DMS53 (cell line): ENCODE data around the gene SH3GLB2.
"Not testable (repeated sequence)": the region's sequence is repeated elsewhere in the genome, so short reads cannot be mapped to it uniquely, and the experiment has no call there.

Experiments
- DNase-seq: peaks from one replicate; lab custom pipeline; 2025; lab: John Stamatoyannopoulos, UW

Gene SH3GLB2

DNA sequence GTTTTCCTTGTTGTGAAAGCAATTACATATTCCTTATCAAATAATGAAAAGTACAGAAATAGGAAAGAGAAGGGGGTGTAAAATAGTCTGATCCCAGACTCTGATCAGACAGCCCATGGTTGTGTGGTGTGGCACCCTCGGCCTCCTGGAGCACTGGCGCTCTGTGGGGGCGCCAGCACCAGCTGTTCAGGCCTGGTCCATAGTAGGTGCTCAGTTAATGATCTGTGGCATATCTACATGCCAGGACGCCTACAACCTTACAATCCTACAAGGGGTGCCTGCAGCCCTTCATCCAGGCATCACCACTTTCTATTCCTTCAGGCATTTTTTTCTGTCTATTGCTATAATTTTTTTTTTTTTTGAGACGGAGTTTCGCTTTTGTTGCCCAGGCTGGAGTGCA, 24.9 kb upstream of the SH3GLB2 start:
- no peak for DNase-seq

DNA sequence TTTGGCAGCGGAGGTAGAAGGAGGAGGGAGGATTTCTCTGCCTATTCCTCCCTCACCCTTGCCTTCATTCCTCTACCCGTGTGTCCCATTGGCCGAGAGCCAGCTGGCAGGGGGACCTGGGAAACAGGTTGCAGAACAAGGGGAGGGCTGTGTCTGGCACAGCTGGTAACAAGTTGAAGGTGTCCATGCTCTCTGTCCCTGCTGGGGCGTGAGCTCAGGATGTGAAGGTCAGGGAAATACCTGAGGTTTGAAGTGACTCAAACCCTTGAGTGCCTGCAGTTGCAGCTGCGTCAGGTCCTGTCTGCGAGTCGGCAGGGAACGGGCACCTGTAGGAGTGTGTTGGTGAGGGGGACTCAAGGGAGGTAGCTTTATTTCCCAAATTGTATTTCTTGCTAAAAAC, 24.5 kb upstream of the SH3GLB2 start:
- peak; percentile 82 for DNase-seq

DNA sequence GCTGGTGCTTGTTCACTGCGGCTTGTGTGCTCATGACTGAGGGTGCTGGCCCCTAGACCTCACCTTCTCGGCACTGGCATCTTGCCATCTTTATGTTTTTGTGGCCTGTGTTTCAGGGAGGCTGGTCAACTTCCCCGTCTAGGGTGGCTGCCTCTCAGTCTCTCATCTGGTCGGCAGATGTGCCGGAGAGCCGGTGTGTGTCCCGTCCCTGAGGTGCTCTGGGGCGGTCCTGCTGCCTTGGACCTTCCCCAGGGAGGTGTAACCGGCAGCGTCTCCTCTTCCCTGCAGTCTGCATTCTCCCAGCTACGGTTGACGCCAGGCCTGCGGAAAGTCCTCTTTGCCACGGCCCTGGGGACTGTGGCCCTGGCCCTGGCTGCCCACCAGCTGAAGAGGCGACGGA, 13.9 kb upstream of the SH3GLB2 start:
- no peak for DNase-seq

DNA sequence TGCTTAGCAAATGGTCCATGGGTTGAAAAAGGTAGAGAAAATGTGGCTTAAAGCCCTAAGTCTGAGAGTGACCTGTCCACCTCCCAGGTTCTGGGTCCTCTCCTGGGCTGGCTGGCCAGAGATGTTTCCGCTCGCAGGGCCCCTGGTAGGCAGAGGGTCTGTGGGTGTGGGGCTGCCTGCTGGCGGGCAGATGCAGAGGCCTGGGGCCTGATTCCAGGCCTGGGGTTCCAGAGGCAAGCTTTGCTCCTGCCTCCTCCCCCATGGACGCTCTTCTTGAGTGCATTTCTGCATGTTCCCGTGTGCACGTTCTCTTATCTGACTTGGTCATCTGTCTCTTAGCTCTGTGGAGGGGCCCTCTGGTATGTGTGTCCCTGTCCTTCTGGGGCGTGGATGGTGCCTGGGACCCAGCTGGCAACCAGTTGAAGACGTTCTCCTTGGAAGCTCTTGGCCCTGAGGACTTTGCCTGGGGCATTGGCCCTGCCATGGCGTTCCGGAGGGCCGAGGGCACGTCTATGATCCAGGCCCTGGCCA, 12.0 kb upstream of the SH3GLB2 start:
- DNase-seq: no peak

DNA sequence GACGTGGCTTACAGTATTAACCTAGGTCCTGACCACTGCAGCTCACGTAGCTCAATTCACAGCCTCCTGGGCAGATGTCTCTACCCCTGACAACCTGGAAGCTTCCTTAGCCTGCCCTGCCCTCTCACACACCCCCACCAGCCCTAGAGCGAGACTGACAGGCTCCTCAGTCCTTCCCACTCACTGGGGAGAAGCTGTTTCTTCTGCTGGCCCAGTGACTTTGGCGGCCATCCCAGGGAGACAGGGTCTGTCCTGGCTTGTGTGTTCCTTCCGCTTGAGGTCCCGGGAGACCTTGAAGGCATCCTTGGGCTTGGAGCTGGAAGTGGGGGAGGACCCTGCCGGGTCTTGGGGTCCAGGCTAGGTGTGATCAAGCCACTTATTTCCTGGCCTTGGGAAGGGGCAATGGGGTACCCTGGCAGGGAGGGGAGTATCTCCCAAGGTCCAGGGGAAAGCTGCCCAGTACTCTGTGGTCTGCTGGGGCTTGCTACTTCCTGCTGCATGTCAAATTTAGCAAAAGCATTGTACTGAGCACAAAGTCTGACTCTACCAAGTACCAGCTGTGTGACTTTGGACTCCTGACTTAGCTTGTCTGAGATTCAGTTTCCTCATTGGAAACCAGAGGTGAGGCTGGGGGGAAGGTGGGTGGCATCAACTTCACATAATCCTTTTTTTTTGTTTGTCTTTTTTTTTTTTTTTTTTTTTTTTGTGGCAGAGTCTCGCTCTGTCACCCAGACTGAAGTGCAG, 10.2 kb upstream of the SH3GLB2 start:
- DNase-seq: no peak

DNA sequence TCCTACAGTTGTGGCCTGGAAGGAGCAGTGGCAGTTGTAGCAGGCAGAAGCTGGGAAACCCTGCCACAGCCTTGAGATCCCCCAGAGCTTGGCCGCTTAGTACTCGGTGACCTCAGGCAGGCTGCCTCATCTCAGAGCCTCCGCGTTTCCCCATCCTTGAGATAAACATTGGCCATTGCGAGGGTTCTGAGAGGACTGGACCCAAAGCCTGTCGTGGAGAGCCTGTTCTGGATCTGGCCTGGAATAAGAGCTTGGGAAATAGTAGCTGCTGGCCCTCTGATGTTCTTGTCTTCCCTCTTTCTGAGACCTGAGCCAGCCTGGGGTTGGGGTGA, 9.6 kb upstream of the SH3GLB2 start:
- DNase-seq: no peak

DNA sequence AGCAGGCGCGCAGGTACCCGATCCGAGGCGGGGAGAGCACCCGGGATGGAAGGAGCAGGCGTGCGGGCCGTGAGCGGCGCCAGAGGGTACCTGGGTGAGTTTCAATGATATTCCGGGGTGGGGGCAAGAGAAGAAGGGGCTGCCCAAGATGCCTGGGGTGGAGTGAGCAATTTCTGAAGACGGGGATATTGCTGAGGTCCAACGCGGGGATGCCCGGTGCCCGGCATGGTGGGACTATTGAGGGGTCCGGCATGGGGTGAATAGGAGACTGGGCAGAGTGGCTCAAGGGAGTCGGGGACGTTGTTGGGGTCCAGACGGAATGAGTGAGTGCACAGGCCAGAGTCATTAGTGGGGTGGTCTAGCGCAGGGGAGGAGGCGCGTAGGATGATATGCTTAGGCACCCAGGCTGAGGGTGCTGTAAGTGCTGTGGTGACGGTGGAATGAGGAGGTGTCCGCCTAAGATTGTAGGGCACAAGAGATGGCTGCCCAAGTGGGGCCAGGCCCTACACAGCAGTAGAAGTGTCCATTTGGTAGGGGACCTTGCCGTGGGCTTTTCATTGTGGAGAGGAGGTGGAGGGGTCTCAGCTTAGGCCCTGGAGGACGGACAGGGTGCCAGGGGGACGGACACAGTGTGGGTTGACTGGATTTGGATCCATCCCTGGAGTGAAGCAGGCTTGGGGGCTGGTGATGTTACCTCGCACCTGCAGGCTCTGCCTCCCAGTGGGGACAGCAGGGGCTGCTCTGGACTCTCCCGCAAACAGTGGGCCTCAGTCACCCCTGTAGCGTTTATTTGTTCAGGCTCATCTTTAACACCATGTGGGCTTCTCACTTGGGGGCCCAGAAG, 9.0 kb upstream of the SH3GLB2 start:
- no peak for DNase-seq

DNA sequence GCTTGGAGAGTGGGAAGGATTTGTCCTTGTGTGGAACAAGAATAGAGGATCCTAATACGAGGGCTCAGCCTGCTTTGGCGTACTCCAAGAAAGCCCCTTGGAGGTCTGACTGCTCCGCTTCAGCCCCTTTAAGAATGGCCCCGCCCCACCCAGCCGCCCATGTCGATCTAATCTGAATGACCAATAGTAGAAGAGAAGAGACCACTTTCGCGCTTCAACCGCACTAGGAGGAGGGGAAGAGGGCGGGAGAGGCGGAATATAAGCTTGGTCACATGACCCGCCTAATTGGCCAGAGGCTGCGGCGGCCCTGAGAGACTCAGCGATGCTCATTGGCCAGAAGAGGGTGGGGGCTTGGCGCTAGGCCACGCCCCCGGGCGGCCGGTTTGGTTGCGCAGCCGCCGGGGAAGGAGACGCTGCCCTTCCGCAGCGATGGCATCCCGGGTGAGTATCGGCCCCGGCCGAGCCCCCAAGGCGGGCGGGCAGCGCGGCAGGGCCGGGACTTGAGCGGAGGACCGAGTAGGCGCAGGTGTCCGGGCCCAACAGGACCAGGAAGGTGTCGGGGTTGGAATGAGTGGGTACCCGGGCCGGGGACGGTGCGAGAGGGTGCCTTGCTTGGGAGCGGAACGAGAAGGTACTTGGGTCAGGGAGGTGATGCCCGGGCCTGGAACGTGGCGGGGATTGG, 8.3 kb upstream of the SH3GLB2 start, which contains the start of gene MIGA2:
MIGA2 (plus strand) TSS at position 386 of the 682 bp plus-strand sequence. CDS start 3,969 bp downstream, outside the sequence.
- peak; percentile 99 for DNase-seq

DNA sequence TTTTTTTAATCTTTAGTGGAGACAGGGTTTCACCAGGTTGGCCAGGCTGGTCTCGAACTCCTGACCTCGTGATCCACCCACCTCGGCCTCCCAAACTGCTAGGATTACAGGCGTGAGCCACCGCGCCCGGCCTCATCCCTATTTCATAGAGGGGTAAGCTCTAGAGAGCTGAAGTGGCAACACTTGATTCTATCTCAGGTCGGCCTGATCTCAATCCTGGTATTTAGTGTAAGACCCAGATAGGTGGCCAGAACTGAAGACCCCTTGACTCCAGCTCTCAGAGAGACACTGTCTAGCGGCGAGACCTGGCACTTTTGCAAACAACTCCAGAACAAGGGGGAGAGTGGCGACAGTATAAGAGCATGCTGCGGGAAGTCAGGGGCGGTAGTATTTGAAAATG, 7.7 kb upstream of the SH3GLB2 start:
- DNase-seq: not testable (repeated sequence)

DNA sequence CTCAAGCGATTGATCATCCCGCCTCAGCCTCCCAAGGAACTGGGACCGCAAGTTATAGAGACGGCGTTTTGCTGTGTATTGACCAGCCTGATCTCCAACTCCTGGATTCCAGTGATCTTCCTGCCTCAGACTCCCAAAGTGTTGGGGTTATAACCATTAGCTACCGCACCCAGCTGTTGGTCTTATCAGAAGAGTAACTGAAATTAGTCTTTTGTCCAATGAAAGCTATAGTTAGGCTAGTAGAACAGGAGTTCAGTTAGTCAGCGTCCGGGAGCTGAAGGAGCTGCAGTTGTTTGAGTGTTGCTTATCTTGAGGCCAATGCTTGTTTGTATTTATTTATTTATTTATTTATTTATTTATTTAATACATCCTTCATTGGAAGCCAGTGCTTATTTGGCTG, 5.1 kb upstream of the SH3GLB2 start:
- DNase-seq: no peak

DNA sequence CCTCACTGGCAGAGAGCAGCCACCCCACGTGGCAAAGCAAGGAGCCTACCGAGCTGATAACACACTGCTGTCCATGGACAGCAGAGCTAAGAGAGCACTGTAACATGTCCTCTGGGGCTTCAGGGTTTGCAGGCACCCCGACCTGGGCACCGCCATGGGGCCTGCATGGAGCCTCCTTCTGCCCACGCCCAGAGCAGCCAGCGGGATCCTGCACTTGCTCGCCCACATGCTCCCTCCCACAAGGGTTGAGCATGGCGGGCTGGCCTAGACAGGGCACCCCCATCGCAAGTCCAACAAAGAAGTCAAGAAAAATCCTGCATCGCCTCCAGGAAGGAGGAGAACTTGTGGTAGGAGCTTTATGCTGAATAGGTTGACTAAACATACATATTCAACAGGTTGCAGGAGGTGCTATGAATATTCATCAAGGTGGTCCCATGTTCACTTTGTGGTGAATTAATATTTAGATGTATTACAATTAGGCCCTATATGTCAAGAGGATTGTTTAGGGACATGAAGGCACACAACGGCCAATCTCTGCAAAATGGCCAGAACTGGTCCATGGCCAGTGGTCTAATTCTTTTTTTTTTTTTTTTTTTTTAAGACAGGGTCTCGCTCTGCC, 4.5 kb upstream of the SH3GLB2 start:
- DNase-seq: no peak

DNA sequence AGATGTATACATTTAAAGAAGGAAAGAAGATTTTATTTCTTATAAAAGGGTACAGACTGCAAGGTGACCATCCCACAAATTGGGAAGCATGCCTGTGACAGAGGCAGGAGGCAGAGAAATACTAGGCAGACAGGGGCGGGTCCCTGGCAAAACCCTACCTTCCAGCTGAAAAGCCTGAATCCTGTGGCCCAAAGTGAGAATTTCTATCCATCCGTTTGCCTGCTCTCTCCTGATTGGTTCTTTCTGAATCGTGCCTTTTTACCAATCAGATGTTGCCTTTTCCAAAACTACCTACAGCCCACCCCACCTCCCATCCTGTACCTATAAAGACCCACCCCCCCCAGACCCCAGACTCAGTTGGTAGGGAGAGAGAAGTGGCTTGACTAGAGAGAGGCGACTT, 3.4 kb upstream of the SH3GLB2 start:
- no peak for DNase-seq

DNA sequence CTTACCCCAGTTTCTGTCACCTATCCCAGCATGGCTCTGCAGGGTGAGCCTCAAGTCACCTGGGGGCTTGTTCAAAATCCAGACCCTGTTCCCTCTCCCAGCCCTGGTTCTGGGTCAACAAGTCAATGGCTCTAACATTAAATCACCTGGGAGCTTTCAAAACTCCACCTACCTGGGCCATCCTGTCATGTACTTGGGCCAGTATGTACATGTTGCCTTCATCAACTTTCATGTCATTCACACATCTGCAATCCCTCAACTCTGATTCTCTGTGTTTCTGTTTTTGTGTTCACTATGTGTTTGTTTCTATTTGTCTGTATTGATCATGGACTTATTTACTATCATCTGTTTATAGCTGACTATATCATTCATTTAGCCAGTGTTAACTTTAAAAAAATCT, 2.1 kb upstream of the SH3GLB2 start:
- DNase-seq: no peak

DNA sequence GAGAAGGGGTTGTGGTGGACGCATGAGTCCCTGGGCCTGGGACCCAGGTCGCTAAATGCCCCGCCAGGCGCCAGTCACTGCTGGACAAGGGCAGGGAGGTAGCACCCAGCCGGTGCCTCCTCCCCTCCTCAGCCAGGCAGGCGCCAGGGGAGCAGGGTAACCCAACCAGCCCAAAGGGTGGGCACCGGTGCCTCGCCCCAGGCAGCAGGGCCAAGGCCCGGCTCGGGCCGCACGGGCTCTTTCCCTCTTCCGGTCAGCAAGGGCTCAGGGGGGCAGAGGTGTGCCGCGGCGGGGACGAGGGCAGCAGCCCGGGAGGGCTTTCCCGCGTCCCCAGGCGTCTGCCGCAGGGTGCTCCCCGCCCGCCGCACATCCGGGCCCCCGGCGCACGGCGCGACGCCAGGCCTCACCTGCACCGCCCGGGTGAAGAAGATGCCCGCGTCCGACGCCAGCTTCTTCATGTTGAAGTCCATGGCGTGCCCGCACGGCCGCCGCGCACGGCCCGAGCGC, 393 bp downstream of the SH3GLB2 start:
- DNase-seq: peak; percentile 88

DNA sequence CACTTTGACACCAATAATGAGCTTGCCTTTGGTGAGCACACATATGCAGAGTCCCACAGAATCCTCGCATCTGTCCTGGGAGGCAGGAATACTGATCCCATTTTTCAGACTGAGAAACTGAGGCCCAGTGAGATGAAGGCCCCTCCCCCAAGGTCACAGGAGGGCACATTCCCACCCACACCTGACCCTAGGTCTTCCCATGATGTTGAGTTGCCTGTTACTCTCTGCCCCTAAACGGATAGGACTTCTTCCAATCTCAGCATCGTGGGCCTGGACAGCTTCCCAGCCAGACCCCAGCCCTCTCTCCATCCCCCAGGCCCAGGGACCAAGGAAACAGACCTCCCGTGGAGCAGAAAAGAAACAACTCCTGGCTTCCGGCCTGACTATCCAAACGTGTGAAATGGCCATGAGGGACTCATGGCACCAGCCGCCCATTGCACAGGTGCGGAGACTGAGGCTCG, 877 bp downstream of the SH3GLB2 start:
- no peak for DNase-seq

DNA sequence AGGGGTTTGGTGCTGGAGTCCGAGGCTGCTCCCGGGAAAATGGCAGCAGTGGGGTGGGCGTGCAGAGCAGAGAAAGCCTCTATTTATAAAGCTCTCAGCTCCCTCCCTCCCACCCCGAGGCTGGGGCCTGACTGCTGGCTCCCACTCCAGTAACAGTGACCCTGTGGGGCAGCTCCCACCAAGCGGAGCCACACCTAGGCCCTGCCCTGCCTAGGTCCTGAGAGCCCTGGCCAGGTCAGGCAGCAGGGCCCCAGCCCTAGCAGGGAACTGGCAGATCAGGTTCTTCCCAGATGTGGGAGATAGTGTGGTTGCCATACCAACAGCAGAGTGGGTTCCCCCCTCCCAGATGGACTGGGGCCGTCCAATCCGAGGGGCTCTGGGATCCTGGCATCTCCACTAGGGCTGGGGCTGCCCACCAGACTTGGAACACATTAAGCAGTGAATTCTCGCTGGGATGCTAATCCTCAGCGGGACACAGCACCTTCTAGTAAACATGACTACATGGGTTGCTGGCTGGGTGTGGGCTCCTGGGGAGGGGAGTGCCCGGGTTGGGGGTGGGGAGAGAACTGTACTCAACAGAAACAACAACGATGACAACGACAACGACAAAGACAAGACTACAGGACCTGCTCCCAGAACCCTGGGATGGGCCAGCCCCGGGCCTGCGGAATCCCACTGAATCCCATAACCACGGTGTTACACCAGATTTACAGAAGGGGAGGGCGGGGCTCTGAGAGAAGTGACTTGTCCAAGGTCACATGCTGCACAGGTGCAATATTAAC, 1.5 kb downstream of the SH3GLB2 start:
- peak; percentile 80 for DNase-seq

DNA sequence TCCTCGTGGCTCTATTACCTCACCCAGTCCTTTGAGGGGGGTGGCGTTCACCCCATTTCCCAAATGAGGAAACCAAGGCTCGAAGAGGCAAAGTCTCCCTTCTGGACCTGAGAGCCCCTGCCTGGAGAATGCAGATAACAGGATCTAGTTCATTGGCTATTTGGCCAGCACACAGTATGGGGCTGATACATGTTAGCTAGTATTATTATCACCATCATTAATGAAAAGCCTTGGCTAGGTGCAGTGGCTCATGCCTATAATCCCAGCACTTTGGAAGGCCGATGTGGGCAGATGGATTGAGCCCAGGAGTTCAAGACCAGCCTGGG, 4.3 kb downstream of the SH3GLB2 start:
- DNase-seq: no peak

DNA sequence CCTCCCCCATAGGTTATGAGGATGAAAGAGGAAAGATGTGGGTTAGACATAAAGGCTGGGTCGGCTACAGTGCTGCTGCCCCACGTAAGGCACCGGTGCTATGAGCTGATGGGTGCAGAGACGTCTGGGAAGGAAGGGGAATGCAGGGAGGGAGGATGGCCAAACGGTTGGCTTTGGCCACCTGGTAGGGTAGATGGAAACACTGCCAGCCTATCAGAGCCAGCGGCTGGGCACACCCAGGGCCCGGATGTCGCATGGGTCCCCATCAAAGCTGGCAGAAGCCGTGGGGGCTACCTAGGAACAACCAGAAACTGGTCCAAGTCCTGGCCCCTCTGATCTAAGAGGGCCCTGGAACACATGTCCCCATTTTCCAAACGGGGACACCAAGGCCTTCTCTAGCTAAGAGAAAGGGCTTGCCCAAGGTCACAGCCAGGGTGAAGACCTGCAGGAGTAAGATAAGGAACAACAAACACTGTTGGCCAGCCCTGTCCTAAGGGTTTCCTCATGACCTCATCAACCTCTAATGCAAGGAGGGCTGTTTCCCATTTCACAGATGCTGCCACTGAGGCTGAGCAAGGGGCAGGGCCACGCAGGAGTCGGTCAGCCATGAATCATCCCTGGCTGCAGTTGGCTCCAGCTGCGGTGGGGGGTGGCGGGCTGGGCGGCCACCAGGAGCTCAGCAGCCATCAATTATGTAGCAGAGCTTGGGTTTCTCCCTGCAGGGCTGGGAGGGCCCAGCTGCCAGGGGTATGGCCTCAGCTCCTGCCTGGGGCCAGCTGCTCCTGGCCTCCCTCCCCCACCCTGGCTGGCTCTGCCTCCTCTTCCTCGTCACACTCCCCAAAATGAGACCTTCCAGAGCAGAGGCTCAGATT, 4.9 kb downstream of the SH3GLB2 start:
- DNase-seq: no peak

DNA sequence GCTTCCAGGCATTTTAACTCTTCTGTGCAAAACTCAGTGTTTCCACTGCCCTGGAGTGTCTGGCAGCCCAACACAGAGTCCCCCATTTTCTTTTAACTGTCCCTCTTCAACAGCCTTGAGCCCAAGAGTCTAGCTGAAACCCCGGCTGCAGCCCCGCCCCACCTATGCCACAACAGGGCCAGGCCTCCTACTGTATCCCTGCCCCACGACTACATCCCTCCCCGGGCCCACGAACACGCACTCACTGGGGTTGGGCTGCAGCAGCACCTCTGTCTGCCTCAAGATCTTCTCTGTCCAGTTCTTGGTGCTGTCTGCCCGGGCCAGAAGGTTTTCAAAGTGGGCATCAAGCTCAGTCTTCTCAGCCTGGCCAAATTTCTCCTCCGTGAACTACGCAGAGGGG, 6.1 kb downstream of the SH3GLB2 start:
- DNase-seq: no peak

DNA sequence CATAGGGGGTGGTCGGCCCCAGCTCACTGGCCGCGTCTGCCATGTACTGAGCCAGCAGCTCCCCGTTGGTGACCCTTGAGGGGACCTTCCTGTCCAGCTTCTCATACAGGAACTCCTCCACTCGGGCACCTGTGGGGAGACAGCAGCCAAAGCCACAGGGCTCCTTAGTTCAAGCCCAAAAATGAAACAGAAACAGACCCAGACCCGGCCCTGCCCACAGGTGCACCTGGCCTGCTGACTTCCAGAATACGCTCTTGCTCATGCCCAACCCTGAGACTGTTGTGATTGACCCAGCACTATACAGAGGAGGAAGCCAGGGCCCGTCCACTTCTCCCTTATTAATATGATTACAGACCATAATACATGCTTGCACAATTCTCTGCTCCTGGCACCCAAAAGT, 7.0 kb downstream of the SH3GLB2 start:
- DNase-seq: no peak
